Measurements from ENCODE around the gene ST6GALNAC3.

ST6GALNAC3 gene

DNA sequence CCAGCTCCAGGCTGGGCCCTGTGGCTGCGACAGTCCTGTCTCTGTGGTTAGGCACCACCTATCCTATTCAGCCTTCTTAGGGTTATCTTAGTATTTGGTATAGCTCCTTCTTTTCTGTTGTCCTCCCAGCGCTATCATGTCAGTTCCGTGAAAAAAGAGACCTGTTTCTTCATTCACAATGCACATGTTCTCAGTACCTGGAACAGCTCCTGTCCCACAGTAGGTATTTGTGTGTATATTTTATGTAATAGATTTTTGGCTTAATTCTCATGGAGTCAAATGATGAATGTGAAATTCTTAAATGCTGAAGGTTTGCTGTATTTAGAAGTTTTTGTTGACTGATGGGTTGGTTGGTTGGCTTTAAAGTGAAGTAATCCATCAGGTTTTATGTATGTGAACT lies 279.7 kb downstream of the ST6GALNAC3 start:
- no peak for DNase-seq

DNA sequence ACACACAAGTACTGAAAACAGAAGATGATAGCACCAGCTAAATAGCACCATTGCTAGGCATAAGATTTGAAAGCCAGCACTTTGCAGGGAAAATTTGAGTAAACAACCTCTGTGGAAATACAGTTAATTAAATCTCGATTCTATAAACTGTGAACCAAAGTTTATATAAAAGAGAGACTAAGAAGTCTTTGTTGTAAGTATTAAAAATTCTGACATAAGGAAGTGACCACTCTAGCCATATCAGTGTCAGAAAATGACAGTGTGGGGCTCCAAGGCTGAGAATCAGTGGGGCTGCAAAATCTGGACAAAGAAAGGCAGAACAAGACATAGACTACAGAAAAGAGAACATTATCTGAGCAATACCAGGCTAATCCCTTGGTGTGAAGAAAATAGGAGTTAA lies 292.2 kb downstream of the ST6GALNAC3 start:
- peak; percentile 4 for DNase-seq

DNA sequence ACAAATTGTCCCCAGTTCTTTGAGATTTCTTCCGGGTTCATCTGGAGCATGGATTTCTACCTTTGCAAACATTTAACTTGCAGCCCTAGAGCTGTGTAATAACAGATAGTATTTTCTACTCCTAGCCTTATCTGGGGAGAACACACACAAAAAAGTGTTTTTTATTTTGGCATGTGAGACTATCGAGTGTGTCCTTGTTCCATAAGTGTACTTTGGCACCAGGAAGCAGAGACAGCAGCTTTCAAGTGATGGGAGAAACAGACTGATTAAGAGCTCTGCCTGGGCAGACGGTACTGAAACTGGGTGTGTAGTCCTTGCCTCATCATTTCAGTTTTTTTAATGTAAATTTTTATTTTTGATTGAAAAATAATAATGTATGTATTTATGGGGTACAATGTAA lies 297.4 kb downstream of the ST6GALNAC3 start:
- DNase-seq, result no peak

DNA sequence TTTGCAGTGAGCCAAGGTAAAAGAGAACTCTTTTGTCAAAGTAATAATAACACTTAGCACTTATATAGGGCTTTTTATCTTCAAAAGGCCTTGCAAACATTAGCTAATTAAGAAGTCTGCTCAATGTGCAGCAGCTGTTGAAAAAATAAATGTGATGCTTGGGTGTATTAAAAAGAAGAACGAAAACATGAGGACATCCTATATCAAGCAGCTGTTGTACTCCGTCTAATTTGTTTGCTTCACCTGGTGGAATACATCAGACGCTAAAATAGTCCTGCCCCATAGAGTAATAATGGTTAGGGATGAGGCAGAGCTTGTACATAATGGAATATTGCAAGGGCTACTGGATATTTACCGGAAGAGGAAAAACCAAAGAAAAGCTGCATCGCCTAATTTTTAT lies 299.5 kb downstream of the ST6GALNAC3 start:
- peak; percentile 33 for DNase-seq

DNA sequence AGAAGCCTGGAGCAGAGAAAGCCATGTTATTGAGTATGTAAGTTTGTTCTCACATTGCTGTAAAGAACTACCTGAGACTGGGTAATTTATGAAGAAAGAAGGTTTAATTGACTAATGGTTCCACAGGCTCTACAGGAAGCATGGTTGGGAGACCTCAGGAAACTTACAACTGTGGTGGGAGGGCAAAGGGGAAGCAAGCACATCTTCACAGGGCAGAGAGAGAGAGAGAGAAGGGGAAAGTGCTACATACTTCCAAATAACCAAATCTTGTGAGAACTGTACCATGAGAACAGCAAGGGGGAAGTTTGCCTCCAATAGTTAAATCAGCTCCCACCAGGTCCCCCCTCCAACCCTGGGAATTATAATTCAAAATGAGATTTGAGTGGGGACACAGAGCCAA lies 302.7 kb downstream of the ST6GALNAC3 start:
- DNase-seq, result no peak

DNA sequence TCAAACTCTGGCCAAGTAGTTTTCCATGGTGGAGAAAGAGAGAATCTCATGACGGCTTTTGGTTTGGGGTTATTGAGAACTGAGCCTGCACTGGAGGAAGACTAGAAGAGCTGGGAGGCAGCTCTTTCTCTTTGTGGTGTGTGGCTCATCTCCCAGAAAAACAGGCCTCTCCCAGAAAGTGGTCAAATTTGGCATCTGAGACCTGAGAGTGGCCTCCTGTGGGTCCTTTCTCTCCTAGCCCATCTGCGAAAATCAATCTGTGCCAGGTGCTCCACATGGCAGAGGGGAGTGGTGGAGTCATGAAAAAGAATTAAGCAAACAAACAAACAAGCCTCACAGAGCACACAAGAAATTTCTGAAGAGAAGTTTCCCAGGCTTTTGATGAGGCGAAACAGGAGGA lies 305.0 kb downstream of the ST6GALNAC3 start:
- no peak for DNase-seq

DNA sequence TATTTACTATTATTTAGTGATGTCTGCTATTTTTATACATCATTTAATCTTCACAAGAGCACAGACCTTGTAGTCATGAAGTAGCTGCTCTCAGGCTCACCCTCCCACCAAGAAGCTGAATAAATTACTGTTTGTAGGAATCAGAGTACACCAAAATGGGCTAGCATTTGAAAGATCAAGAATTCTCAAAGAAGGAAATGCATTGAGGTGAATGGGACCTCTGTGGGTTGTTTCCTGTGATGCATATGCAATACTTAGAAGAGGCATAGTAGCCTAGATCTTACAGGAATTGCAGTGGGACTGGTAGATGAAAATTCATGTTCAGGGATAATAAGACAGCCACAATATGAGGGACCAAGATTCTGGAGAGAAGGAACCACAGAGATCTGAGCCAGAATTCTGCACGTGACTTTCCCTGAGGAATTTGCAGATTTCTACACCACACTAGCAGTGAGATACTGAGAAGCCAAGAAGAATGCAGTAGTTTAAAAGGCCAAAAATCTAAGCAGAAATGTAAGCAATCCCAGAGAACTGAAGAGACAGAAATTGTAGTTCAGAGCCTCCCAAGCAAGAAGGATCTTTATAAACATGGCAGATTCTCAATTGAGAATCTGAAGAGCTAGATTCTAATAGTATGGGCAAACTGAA lies 307.0 kb downstream of the ST6GALNAC3 start:
- no peak for DNase-seq

DNA sequence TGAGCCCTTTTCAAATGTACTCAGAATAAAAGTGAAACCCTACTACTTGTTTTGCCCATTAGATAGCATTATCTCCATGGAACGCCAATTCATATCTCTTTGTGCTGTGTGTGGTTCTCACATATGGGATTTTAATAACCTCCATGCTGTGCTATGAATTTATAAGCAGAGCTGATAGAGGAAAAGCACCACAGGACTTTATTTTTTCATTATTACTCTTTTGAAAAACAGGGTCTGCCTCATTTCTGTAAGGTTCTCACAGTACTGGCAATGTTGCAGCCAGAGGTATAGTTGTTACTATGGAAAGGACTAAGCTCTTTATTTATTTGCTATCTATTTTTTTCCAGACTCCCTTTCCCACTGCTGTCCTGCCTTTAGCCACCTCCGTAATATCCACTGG lies 313.7 kb downstream of the ST6GALNAC3 start:
- DNase-seq, result no peak

DNA sequence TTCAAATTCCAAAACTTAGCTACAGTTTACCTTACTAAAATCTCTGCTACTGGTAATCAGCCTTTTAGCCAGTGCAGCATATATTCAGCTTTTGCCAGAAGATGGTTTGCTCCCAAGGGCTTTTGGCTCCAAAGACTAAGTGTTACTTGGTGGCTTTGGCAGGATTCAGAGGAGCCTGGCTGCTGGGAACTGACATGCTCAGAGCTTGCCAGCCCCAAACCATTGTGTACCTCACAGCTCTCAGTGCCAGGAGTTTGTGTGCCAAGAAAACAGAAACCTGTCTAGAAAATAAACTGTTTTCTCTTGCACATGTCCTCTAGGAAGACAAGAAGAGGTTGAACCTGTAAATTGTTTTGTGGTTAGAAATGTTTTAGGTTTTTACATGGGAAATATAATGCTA lies 315.9 kb downstream of the ST6GALNAC3 start:
- no peak for DNase-seq

DNA sequence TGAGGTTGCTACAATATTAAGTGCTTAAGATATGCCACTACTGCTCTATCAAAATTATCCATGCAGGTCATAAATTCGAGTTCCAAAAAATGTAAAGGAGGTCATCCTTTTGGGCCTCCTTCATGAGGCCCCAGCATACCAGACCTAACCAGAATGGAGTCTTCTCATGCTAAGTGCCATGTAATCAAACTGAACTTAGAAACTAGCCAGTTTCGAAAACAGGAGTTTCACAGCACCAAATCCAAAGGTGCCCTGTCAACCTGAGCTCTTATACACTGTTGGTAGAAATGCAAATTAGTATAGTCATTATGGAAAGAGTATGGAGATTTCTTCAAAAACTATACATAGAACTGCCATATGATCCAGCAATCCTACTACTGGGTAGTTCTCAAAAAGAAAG lies 320.5 kb downstream of the ST6GALNAC3 start:
- DNase-seq, result no peak

DNA sequence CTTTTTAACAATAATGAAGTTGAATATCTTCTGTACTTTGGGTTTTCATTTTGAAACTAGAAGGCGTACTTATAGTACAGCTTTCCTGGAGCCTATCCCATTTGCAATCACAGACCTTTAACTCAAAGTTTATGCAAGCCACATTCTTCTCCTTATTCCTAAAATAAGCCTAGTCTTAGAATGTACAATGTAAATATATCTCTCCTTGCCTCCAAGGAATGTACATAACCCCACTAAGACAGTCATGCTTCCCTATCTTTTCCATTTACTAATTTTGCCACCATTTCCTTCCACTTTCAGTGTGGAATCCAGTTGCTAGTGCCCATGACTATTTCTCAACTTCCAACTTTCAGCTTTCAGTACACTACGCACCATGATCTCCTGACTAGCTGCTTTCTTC lies 327.6 kb downstream of the ST6GALNAC3 start:
- DNase-seq, result no peak

DNA sequence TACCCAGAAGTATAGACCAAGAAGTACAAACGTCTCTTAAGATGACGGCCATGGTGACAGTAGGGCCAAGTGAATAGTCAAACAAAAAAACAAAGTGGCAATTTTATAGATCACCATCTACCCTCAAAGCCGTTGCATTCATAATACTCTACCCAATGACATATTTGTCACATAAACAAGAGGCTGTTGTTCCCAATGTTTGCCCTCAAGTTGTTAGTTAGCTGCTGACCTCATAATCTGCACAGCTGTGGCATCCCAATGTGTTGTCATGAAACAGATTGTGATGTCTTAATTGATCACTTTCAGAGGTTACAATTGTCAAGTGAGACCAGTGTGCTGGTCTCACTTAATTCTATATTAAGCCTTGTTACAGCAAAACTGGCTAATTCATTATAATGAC lies 333.8 kb downstream of the ST6GALNAC3 start:
- no peak for DNase-seq

DNA sequence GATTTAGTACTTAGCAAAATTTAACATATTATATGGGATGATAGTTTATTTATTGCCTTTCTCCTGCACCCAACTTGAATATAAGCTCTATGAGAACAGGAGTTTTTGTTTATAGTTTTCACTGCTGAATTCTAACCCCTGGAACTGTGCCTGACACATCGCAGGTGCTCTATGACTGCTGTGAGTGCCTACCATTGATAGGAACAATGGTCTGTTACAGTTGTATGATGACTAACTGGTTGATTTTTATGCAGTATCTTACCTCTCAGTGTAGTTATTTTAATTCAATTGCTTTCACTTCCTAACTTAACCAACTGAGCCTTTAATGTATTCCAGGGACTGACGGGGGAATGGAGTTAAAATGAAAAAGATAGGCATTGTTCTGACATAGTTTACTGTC lies 336.0 kb downstream of the ST6GALNAC3 start:
- no peak for DNase-seq

DNA sequence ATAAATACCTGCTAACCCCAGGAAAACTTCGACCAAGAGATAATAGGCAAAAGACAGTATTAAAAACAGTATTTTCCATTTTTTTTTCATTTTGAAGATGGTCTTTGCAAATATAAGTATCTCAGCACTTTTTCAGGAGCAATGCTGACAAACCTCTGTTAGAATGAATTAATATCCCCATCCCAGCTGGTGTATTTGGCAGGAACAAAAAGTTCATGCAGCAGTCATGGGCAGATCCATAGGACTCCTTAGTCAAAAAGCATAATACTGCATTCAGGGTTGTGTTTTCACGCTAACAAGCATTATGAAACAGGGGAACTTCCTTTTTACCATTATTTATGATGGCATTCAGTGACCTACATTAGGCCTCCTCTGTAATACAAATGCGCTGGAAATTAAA lies 344.0 kb downstream of the ST6GALNAC3 start:
- DNase-seq, result no peak

DNA sequence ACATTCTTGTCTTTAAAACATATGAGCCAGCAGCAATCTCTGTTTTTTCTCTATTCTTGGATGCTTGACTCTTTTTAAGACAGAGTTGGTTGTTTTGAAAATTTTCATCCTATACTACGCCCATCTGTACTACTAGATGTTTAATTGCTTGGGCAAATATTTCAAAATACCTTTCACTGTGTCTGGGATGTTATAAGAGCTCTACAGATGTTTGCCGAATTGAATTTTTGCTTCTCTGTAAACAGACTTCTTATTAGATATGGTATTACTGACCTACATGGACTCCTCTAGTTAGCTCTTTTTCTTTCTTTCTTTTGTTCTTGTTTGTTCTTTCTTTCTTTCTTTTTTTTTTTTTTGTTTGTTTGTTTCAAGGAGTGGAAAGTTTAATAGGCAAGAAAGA lies 345.1 kb downstream of the ST6GALNAC3 start:
- DNase-seq, result no peak

DNA sequence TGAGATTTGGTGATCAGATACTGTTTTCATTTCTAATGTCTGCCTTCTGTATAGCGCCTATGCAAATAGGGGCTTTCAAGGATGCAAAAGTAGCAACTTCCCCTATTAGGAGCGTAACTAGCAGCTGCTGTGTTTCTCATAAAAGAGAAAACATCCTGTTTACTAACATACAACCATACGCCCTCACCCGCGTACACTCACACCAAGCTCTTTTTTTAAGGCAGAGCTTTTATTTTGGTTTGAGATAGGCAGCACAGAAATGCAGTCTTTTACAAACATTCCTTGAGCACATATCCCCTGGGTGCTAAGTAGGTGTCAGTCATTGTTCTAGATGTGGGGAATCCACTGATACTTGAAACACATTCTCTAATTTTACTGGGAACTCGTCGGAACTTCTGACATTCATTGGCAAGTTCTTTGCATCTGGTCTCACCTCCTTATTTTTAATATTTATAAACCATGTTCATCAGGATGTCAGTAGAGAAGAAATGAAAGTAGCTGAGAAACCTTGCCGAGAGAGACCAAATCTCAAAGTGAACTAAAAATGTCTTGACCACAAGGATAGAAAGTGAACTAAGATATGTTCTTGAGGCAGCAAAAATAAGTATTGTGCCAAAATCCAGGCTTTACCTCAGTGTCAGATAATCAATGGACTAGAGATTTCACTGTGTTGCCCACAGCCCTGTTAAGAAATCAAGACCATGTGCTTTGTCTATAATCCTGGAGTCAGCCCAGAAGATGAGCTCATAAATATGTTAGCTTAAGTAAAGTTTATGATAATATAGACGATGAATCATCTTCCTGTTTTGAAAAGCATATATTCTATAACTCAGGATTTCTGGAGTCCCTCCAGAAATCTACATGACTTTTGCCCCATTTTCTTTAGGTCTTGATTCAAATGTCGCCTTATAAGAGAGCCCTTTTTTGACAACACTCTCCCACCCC lies 350.9 kb downstream of the ST6GALNAC3 start:
- no peak for DNase-seq

DNA sequence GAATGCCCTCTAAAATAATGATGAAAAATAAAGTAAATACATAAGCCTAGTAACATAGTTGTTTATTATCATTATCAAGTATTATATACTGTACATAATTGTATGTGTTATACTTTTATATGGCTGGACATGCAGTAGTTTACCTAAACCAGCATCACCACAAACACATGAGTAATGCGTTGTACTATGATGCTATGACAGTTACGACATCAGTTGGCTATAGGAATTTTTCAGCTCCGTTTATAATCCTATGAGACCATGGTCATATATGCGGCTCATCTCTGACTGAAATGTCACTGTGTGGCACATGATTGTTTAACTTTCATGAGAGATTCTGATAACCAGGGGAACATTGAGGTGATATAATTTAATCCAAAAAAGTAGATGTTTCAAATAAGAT lies 352.1 kb downstream of the ST6GALNAC3 start:
- no peak for DNase-seq

DNA sequence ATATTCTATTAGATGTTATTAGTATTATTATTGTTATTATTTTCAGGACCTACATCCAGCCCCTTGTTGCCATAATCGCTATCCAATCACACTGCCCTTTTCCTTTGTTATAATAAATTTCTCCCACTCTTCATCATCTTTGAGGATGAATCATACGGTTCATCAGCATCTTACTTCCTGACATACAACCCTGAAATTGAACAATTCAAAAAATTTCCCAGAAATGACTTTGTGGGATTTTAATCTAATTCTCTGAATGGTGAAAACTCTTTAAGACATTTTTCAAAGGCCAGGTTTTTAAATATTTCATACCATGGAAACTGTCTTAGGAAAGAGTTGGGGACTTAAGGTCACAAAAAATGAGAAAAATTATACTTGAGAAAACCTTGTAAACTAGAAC lies 353.5 kb downstream of the ST6GALNAC3 start:
- DNase-seq, result no peak

DNA sequence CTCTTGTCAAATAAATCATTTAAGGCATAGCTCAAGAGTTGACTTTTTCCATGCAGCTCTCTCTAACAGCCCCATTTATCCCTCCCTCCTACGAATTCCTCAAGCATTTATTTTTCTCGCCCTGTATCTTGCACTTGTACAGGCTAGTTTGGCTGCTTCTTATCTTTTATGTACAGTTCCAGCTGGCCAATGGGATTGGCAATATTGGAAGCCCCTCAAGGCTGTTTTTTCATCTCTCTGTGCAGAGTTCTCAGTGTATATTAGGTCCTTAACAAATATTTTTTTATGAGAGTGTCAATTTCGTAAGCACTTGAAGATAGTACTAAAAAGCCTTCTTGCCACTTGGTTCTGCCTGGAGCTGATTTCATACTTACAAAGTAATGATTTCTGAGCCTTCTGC lies 356.0 kb downstream of the ST6GALNAC3 start:
- no peak for DNase-seq

DNA sequence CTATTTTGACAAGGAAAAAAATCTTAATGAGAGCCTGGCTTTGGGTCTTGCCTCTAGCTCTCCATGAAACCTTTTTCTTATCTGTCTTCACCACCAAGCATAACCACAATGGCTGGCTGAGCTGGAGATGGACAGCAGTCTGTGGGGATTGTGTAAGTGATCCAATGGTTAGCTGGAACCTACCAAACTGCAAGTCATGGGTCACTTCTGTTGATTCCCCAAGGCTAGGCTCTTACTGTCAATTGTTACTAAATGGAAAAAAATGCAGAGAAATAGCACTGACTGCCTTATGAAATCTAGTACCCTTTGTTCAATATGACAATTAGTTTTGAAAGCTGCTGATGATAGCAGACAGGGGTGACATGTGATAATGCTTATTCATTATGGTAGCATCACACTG lies 359.0 kb downstream of the ST6GALNAC3 start:
- no peak for DNase-seq

DNA sequence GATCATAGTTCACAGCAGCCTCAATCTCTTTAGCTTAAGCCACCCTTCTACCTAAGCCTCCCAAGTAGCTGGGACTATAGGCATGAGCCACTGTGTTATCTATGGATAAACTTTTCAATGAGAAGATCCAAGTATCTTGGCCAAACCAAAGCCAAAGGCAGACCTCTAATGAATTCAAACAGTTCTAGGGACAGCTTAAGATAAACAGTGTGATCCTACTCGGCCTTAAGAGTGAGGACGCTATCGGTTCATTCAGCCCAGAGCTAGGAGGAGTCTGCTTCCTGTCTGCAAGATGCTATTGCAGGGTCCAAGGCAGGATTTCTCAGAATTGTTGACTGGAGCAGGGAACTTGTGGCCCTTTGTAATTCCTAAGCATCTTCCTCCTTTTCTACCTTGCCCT lies 368.7 kb downstream of the ST6GALNAC3 start:
- no peak for DNase-seq

DNA sequence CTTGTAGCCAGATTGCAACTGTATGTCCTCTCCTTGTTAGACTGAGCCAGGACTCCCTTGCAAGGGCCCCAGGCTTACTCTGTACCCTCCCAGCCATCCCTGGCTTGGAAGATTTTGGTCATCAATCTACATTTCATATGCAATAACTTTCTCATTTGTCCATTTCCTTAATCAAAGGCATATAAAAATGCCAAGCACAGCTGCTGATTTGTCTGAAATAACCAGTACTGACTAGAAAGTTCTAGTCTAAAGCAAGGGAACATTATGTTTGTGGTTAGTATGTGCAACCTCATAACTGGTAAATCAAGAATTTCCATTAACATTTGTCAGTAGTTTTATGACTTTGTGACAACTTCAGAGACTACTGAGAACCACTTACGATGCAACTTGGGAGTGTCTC lies 370.2 kb downstream of the ST6GALNAC3 start:
- no peak for DNase-seq

DNA sequence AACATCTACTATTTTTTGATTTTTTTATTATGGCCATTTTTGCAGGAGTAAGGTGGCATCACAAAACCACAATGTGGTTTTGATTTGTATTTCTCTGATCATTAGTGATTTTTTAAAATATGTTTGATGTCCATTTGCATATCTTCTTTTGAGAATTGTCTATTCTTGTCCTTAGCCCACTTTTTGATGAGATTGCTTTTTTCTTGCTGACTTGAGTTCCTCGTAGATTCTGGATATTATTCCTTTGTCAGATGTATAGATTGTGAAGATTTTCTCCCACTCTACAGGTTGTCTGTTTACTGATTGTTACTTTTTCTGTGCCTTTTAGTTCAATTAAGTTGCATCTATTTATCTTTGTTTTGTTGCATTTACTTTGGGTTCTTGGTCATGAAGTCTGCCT lies 375.7 kb downstream of the ST6GALNAC3 start:
- no peak for DNase-seq

DNA sequence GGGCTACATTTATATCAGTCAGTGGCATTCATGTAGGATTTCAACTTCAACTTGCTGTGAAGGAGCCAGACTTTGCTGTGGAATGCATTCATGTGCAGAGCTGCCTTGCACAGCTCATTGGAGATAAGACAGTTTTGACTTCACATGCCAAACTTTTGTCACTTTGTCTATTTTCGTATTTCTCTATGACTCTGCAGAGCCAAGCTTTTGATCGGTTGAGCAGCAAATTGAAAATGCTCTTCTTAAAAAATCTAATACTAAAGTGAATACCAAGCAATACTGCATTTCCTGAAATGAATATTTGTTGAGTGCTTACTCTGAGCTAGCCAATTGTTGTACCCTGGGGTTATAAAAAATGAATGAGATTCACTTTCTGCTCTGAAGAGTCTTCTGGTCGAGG lies 388.7 kb downstream of the ST6GALNAC3 start:
- no peak for DNase-seq

DNA sequence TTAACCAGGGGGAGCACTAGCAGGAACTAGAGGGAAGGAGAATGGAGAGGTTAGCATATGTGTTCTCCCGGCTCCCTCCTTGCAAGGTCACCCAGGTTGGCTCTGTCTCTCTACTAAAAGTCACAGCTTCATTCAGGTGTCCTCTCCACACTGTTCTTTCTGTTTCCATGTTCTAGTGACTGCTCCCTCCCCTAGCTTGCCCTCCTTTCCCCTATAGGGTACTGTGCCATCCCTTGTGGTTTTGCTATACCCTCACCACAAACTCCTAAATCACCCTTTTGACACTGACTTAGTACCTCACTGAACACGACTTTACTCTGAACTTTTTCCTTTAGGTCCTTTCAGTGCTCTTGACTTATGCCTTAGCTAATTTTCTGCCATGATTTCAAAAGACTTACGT lies 389.3 kb downstream of the ST6GALNAC3 start:
- no peak for DNase-seq

Data from NCI-H1694 treated with DMSO at 0.1 percent for 48 hours (cell line).